Measurements from ENCODE around the gene VPS13D.

The VPS13D gene

DNA sequence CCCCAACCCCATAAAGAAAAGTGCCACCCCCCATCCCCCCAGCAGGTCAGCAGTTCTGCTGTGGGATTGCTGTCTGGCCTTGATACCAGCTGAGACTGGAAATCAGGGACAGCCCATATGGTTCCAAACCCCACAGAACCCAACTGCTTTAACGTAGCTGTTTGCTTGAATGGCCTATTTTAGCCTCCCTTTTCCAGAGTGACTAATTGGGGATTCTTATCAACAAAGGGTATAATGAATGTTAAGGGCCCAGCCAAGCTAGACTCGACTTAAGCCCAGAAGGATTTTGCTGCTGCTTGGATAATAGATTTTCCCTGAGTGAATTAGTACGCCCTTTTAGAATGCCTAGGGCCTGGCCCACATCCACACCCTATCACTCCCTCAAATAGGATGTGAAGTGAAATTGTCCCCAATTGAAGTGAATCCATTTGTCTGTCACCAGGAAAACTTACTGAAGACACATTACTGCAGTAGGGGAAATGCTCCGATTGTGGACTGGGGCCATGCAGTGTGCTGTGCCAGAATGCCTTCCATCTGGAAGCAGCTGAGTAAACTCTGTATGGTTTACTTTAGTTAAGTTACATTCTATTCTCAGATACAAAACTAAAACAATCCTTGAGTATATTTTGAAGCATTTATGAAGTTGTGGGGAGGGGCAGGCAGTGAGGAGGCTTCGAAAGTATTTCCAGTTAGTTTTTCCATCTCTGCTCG, 231.2 kb downstream of the VPS13D start:
- H3K36me3 ChIP-seq (ENCODE audit: insufficient read depth, low read length), result no peaks in the 10 kb centered on the region; the same call in 1 of the 2 replicates
- no peak for TF ChIP-seq EZH2 (IDR thresholded peaks at IDR 0.05)
- TF ChIP-seq FOXP2 (optimal IDR thresholded peaks at IDR 0.05; ENCODE audit: control extremely low read depth, extremely low read length, insufficient read depth), result no peak
- no peak for TF ChIP-seq POLR2AphosphoS5 (IDR thresholded peaks at IDR 0.05; ENCODE audit: borderline replicate concordance, low read depth, low read length)
- no peak for DNase-seq (ENCODE audit: low read depth, low spot score)
- no peak overlapping the region for H3K9ac ChIP-seq (ENCODE audit: insufficient read length)
- H3K9me3 ChIP-seq (ENCODE audit: low read depth, low read length), result no peaks in the 10 kb centered on the region
- no peak overlapping the region for H3K27ac ChIP-seq
- H3K4me3 ChIP-seq, result no peak overlapping the region

DNA sequence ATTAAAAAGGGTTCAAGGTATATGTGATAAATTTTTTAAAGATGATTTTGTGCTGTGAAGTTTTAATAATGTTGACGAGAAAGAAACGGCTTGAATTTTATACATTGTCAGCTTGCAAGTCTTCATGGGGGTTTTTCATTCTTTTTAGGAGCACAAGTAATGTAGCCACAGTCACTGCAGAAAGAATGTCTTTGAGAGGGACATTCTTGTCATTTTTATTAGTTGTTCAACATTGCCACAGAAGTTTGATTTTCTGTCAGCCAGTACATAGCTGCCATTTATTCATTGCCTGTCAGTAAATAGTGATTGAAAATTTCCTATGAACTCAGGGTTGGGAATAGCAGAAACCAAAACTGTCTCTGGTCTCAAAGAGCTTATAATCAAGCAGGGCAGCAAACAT, 231.9 kb downstream of the VPS13D start:
- no peak overlapping the region for H3K4me3 ChIP-seq
- TF ChIP-seq FOXP2 (optimal IDR thresholded peaks at IDR 0.05; ENCODE audit: control extremely low read depth, extremely low read length, insufficient read depth) (no peak), EZH2 (IDR thresholded peaks at IDR 0.05) (no peak), POLR2AphosphoS5 (IDR thresholded peaks at IDR 0.05; ENCODE audit: borderline replicate concordance, low read depth, low read length) (no peak)
- H3K27ac ChIP-seq, result no peak overlapping the region
- H3K9me3 ChIP-seq (ENCODE audit: low read depth, low read length), result no peaks in the 10 kb centered on the region
- no peak for DNase-seq (ENCODE audit: low read depth, low spot score)
- H3K9ac ChIP-seq (ENCODE audit: insufficient read length), result no peak overlapping the region
- no peaks in the 10 kb centered on the region; the same call in 1 of the 2 replicates for H3K36me3 ChIP-seq (ENCODE audit: insufficient read depth, low read length)

DNA sequence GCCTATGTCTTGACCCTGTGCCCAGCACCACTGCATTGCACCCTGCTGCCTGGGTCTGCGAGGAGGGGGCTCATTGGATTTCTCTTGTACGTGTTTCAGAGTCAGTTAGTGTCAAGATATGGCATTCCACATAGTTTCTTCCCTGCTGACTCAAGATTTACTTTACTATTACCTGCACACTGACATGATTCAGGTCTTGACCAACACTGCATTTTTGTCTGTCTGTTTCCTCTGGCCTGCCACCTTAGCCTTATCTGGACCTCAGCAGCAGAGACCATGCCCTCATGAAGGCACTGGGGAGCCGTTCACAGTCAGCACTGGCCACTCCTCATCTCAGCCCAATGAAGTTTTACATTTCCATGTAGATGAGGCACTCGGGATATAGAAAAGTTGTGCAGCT, 232.8 kb downstream of the VPS13D start:
- H3K27ac ChIP-seq, result no peak overlapping the region
- H3K4me3 ChIP-seq, result no peak overlapping the region
- no peak overlapping the region for H3K9ac ChIP-seq (ENCODE audit: insufficient read length)
- DNase-seq (ENCODE audit: low read depth, low spot score), result no peak
- no peaks in the 10 kb centered on the region; the same call in 1 of the 2 replicates for H3K36me3 ChIP-seq (ENCODE audit: insufficient read depth, low read length)
- H3K9me3 ChIP-seq (ENCODE audit: low read depth, low read length), result no peaks in the 10 kb centered on the region
- TF ChIP-seq EZH2 (IDR thresholded peaks at IDR 0.05) (no peak), POLR2AphosphoS5 (IDR thresholded peaks at IDR 0.05; ENCODE audit: borderline replicate concordance, low read depth, low read length) (no peak), FOXP2 (optimal IDR thresholded peaks at IDR 0.05; ENCODE audit: control extremely low read depth, extremely low read length, insufficient read depth) (no peak)

DNA sequence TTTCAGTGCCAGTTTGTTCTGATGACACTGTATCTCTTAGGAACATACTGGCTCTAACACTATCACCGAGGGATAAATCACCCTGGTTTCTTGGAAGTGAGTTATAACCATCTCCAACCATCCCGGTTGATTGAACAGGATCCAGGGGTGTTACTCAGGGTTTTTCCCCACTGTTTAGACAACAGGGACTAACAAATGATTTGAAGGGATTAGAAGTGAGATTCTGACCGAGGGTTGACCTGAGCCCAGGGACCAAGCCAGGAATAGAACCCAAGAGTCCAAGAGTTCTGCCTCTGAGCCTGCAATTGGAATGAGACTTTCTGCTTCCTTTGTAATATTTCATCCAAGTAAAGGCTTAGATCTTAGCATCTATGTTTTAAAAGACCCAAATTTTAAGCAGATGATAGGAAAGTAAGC, 234.2 kb downstream of the VPS13D start:
- Histone ChIP-seq H3K36me3 (ENCODE audit: insufficient read depth, low read length) (no peaks in the 10 kb centered on the region), H3K9me3 (ENCODE audit: low read depth, low read length) (no peaks in the 10 kb centered on the region), H3K9ac (ENCODE audit: insufficient read length) (no peak overlapping the region), H3K27ac (no peak overlapping the region), H3K4me3 (no peak overlapping the region)
- DNase-seq (ENCODE audit: low read depth, low spot score), result no peak
- TF ChIP-seq FOXP2 (optimal IDR thresholded peaks at IDR 0.05; ENCODE audit: control extremely low read depth, extremely low read length, insufficient read depth) (no peak), EZH2 (IDR thresholded peaks at IDR 0.05) (no peak), POLR2AphosphoS5 (IDR thresholded peaks at IDR 0.05; ENCODE audit: borderline replicate concordance, low read depth, low read length) (no peak)

DNA sequence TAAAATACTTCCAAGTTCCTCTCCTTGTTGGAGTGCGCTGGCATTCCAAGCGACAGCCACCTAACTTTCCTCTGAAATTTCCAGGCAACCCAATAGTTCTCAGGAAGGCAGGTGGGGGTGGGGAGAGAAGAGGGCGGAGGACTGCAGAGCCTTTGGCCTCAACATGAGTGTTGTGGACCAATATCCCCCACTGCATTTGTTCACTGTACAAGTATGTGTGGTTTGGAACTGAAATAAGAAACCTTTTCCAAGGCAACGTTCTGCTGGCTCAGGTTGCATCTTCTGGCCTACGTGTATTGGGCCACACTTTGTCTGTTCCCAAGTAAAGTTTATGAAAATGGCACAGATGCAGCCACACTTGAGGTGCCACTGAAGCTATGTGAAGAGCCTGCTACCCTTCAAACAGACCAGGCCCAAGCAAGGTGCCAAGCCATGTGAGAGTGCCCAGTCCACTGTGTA, 234.8 kb downstream of the VPS13D start:
- no peak for TF ChIP-seq FOXP2 (optimal IDR thresholded peaks at IDR 0.05; ENCODE audit: control extremely low read depth, extremely low read length, insufficient read depth)
- H3K36me3 ChIP-seq (ENCODE audit: insufficient read depth, low read length), result no peaks in the 10 kb centered on the region
- no peak overlapping the region for H3K9ac ChIP-seq (ENCODE audit: insufficient read length)
- no peak overlapping the region for H3K27ac ChIP-seq
- no peak for DNase-seq (ENCODE audit: low read depth, low spot score)
- H3K4me3 ChIP-seq, result no peak overlapping the region
- H3K9me3 ChIP-seq (ENCODE audit: low read depth, low read length), result no peaks in the 10 kb centered on the region

DNA sequence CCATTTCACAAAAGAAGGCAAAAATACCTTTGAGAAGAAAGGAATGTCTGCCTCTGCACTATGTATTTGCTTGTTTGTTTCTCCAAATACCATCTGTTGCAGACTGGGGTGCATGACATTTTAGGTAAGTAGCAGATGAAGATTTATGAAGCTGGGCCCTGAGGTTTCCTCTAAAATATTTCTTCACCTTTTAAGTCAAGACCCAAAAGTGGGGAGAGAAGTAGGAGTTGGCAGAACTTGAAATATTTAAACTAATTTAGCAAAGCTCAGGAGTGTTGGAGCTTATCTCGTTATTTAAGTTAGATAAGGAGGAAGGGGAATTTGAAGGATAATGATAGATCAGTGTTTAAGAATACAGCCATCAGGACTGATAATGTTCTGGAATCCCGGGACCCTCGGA, 235.3 kb downstream of the VPS13D start:
- H3K36me3 ChIP-seq (ENCODE audit: insufficient read depth, low read length), result no peaks in the 10 kb centered on the region
- no peak overlapping the region for H3K27ac ChIP-seq
- TF ChIP-seq POLR2AphosphoS5 (IDR thresholded peaks at IDR 0.05; ENCODE audit: borderline replicate concordance, low read depth, low read length) (no peak), EZH2 (IDR thresholded peaks at IDR 0.05) (no peak), FOXP2 (optimal IDR thresholded peaks at IDR 0.05; ENCODE audit: control extremely low read depth, extremely low read length, insufficient read depth) (no peak)
- no peak overlapping the region for H3K4me3 ChIP-seq
- DNase-seq (ENCODE audit: low read depth, low spot score), result no peak
- H3K9me3 ChIP-seq (ENCODE audit: low read depth, low read length), result no peaks in the 10 kb centered on the region
- no peak overlapping the region for H3K9ac ChIP-seq (ENCODE audit: insufficient read length)

DNA sequence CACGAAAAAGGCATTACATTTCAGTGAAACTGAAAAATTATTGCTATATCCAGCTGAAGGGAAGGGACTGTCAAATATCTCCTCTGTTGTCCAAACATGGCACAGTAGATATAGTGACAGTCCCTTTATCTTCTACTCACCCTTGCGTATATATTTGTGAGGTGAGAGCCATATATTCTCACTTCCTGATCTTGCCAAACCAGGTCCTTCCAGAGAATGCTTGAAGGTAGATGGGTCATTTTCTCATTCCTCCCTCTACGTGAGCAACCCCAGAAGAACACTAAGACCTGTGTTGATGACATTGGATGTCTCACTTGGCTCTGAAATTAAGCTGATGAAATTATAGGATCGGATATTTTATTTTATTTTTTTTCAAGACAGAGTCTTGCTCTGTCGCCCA, 237.0 kb downstream of the VPS13D start:
- Histone ChIP-seq H3K9ac (ENCODE audit: insufficient read length) (no peak overlapping the region), H3K27ac (no peak overlapping the region), H3K4me3 (no peak overlapping the region), H3K9me3 (ENCODE audit: low read depth, low read length) (no peaks in the 10 kb centered on the region), H3K36me3 (ENCODE audit: insufficient read depth, low read length) (no peaks in the 10 kb centered on the region)
- no peak for TF ChIP-seq POLR2AphosphoS5 (IDR thresholded peaks at IDR 0.05; ENCODE audit: borderline replicate concordance, low read depth, low read length)
- TF ChIP-seq EZH2 (IDR thresholded peaks at IDR 0.05), result no peak
- no peak for TF ChIP-seq FOXP2 (optimal IDR thresholded peaks at IDR 0.05; ENCODE audit: control extremely low read depth, extremely low read length, insufficient read depth)
- DNase-seq (ENCODE audit: low read depth, low spot score), result no peak

DNA sequence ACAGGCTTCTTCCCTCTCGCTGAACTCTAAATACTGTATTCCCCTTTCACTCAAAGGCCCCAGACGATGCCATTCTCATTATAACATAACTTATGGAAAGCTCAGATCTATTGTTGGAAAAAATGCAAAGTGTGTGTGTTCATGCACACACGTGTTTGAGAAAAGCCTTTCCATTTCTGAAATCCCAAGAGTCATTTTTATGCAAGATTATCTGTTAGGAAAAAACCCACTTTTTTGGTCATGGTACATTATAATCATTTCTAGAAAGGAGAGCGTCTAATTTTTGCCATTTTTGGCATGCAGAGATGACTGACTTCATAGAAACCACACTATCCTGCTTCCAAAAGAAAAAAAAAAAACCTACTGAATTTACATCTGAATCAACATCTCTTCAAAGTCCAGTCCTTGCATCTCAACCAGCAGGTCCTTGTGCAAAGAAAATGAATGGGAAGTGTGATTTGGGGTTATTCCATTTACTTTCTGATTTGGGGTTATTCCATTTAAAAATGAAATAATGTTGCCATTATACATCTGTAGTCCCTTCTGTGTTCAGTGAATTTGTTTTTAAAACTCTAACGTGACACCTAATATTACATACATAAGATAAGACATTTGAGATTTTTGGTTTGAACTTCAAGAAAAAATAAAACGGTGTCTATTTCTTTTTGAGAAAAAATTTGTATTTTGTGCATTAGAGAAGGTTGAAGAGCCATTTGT, 237.9 kb downstream of the VPS13D start:
- no peak overlapping the region for H3K9ac ChIP-seq (ENCODE audit: insufficient read length)
- H3K9me3 ChIP-seq (ENCODE audit: low read depth, low read length), result no peaks in the 10 kb centered on the region
- H3K27ac ChIP-seq, result no peak overlapping the region
- H3K4me3 ChIP-seq, result no peak overlapping the region
- DNase-seq (ENCODE audit: low read depth, low spot score), result no peak
- H3K36me3 ChIP-seq (ENCODE audit: insufficient read depth, low read length), result no peaks in the 10 kb centered on the region
- no peak for TF ChIP-seq FOXP2 (optimal IDR thresholded peaks at IDR 0.05; ENCODE audit: control extremely low read depth, extremely low read length, insufficient read depth)
- no peak for TF ChIP-seq EZH2 (IDR thresholded peaks at IDR 0.05)
- no peak for TF ChIP-seq POLR2AphosphoS5 (IDR thresholded peaks at IDR 0.05; ENCODE audit: borderline replicate concordance, low read depth, low read length)

All from SK-N-MC (cell line).